ENCODE data around the gene NUB1. TPM values are rescaled to one million over a fixed set of nuclear protein-coding genes. Genes with fewer than 3 reads are reported as not detected.
A peak's percentile ranks its signal among the peaks of the same experiment; 100 is the strongest.

NUB1 gene
- total and polyA plus RNA-seq, 2 experiments from 2014 or later = 30.6 to 34.3 TPM

DNA sequence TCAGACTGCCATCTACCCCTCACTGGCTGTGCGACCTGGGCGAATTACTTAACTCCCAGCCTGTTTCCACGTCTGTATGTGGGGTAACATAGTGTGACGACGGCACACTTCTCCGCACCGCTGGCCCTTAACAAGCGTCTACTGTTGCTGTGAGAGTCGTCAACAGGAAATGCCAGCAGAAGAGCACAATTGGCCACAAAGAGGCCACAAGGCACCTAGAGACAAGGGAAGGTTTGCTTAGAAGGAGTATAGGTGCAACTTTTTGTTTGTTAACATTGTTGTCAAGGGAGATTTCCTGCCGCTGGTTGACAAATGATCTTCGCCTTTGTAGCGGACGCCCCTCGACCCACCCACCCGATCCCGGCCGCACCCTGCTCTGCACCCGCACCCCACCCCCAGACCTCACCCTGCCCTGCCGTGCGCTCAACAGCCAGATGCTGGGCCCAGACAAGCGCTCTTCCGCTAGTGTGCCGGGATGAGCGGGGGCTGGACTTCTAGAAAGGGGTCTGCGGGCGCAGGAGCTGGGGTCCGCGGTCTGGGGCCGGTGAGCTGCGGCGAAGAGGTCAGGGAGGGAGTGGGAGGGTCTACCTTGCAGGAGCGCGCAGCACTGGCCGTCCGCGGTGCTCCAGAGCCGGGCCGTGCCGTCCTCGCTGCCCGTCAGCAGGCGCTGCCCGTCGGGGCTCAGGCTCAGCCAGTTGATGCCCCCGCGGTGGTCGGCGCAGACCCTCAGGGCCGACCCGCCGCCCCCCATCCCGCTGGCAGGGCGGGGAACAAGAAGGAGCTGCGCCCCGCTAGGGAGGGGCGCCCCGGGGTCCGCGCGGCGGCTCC, 67.4 kb downstream of the NUB1 start:
- H3K9me3 ChIP-seq (ENCODE audit: low read depth) = no peaks in the 10 kb centered on the region
- no peaks in the 10 kb centered on the region for H3K36me3 ChIP-seq
- peaks cover 4% of the 10 kb centered on the region for H3K4me1 ChIP-seq (ENCODE audit: low read depth)
- no peaks in the 10 kb centered on the region for H3K27me3 ChIP-seq
- H3K27ac ChIP-seq = peak overlapping the region; percentile 80
- H3K4me3 ChIP-seq = peak overlapping the region; percentile 62
- peak; percentile 55 to 80 for DNase-seq (ENCODE audit: low read depth in 1 of 2, low spot score in 1 of 2)
- TF ChIP-seq, protein P1, sequence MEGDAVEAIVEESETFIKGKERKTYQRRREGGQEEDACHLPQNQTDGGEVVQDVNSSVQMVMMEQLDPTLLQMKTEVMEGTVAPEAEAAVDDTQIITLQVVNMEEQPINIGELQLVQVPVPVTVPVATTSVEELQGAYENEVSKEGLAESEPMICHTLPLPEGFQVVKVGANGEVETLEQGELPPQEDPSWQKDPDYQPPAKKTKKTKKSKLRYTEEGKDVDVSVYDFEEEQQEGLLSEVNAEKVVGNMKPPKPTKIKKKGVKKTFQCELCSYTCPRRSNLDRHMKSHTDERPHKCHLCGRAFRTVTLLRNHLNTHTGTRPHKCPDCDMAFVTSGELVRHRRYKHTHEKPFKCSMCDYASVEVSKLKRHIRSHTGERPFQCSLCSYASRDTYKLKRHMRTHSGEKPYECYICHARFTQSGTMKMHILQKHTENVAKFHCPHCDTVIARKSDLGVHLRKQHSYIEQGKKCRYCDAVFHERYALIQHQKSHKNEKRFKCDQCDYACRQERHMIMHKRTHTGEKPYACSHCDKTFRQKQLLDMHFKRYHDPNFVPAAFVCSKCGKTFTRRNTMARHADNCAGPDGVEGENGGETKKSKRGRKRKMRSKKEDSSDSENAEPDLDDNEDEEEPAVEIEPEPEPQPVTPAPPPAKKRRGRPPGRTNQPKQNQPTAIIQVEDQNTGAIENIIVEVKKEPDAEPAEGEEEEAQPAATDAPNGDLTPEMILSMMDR (IDR thresholded peaks at IDR 0.05; ENCODE audit: low read depth, low read length) = no peak

DNA sequence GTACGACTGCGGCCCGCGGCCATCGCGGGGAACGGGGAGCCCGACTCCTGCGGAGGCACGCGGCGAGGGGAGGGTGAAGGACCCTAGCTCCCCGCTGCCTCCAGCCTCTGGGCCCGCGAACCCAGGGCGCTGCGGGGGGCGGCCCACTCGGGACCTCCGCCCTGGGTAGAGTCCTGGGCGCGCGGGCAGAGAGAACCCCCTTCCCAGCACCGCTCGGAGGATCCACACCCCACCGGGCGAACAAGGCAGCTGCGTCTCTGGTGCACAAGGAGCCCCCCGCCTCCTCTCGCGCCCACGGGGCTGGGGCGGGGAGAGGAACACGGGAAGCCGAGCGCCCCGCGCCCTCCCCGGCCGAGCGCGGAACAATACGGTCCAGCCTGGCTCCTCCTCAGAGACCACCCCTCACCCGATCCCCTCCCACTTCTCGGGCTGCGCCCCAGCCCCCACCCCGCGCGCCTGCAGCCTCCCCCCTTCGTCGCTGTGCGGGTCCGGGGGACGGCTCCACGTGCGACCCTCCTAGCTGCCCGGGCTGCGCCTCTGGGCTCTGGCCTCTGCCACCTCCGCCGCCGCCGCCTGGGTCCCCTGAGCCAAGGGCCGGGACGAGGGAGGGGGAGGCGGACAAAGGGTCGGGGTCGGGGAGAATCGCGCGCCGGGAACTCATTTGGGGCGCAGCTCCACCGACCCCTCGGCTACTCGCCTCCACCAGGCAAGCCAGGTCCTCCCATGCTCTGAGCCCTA, 68.2 kb downstream of the NUB1 start, which contains the start of gene WDR86:
TSS of gene WDR86 (minus strand) at position 372 of the 738 bp plus-strand sequence. CDS start 449 bp downstream, outside the sequence.
- peak within 1 kb of the TSS; percentile 80 for H3K27ac ChIP-seq
- H3K27me3 ChIP-seq = no peaks in the 10 kb centered on the region
- H3K36me3 ChIP-seq = no peaks in the 10 kb centered on the region
- peak within 1 kb of the TSS; percentile 62 for H3K4me3 ChIP-seq
- no peaks in the 10 kb centered on the region for H3K9me3 ChIP-seq (ENCODE audit: low read depth)
- DNase-seq (ENCODE audit: low read depth in 1 of 2, low spot score in 1 of 2) = peak; percentile 65 to 77
- peaks cover 4% of the 10 kb centered on the region for H3K4me1 ChIP-seq (ENCODE audit: low read depth)
- TF ChIP-seq, protein P1 (IDR thresholded peaks at IDR 0.05; ENCODE audit: low read depth, low read length) = no peak

DNA sequence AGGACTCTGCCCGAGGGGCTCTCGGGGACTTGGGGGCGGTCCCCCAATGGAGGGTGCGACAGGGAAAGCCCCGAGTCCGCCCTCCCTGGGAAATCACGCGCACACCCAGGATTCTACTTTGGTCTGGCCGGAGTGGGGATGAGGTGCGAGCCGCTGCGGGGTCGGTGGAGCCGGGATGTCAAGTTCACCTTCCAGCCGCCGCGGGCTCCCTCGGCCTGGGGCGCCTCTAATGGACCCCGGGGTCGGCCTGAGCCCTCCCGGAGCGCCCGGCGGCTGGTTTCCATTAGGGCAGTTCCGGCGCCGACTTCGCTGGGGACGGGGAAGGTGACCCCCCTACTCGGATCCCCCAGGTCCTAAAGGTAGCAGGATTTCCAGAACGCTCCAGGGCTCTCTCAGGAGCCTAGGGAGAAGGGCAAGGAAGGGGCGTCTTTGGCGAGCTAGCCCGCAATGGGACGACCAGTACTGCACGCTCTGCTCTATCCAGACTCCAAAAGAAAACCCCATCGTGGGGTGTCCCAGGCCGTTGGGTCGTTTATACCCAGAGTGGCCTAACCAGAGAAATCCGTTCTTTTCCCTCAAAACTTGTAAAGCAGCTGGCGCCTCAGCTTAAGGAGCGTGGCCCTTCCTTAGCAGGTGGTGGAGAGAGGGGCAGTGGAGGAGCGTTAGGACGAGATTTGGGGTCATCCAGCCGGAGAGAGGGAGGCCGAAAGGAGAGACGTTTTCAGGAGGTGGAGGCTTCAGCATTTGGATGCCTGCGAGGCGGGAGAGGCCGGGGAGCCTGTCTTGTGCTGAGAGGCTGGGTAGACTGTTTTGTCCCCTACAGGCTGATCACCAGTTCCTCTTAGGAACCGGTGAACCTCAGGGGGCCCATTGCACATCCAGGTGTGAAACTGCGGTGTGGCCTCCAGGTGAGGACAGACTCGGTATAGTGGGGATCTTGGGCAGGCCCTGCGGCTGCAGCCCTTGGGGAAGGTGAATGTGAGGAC, 69.1 kb downstream of the NUB1 start:
- no peaks in the 10 kb centered on the region for H3K27me3 ChIP-seq
- H3K4me1 ChIP-seq (ENCODE audit: low read depth) = peaks cover 4% of the 10 kb centered on the region
- peak overlapping the region; percentile 62 for H3K4me3 ChIP-seq
- TF ChIP-seq, protein P1 (IDR thresholded peaks at IDR 0.05; ENCODE audit: low read depth, low read length) = no peak
- H3K9me3 ChIP-seq (ENCODE audit: low read depth) = no peaks in the 10 kb centered on the region
- peak overlapping the region; percentile 80 for H3K27ac ChIP-seq
- DNase-seq (ENCODE audit: low read depth in 1 of 2, low spot score in 1 of 2) = peak; percentile 74 to 84
- no peaks in the 10 kb centered on the region for H3K36me3 ChIP-seq

DNA sequence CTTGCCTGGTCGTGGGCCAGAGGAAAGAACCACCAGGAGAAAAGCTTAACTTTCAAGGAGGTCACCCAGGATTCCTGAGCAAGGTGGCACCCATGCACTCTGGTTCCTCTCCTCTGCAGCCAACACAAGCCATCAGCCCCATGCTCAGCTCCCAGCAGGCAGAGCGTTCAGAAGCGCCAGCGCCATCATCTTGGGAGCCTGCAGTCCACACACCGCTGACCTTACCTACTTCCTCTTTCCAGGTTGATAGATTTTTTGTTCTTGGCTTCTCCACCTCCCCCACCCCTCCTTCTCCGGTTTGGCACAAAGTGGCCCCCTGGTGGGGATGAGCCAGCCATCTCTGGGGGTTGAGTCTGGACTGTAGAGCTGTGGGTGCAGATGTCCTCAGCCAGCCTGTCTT, 69.9 kb downstream of the NUB1 start:
- Histone ChIP-seq H3K27ac (no peak overlapping the region), H3K9me3 (ENCODE audit: low read depth) (no peaks in the 10 kb centered on the region), H3K4me1 (ENCODE audit: low read depth) (peaks cover 4% of the 10 kb centered on the region), H3K27me3 (no peaks in the 10 kb centered on the region), H3K36me3 (no peaks in the 10 kb centered on the region), H3K4me3 (no peak overlapping the region)
- DNase-seq (ENCODE audit: low read depth in 1 of 2, low spot score in 1 of 2) = no peak
- TF ChIP-seq, protein P1 (IDR thresholded peaks at IDR 0.05; ENCODE audit: low read depth, low read length) = no peak

- H3K27ac ChIP-seq = no peak overlapping the region
- no peaks in the 10 kb centered on the region for H3K27me3 ChIP-seq
- no peak overlapping the region for H3K4me3 ChIP-seq
Measured at GRCh38 chr7:151412318-151412717, 70.7 kb downstream of the NUB1 start.

More at GRCh38 chr7:151412318-151412717, 70.7 kb downstream of the NUB1 start:
- DNase-seq (ENCODE audit: low read depth in 1 of 2, low spot score in 1 of 2) = no peak
- H3K9me3 ChIP-seq (ENCODE audit: low read depth) = no peaks in the 10 kb centered on the region
- H3K4me1 ChIP-seq (ENCODE audit: low read depth) = peaks cover 4% of the 10 kb centered on the region
- TF ChIP-seq, protein P1 (IDR thresholded peaks at IDR 0.05; ENCODE audit: low read depth, low read length) = no peak
- no peaks in the 10 kb centered on the region for H3K36me3 ChIP-seq

Measured in cardiac muscle cell (in vitro differentiated cells and primary cell).